Measurements from ENCODE around the gene NAPSA.

DNA sequence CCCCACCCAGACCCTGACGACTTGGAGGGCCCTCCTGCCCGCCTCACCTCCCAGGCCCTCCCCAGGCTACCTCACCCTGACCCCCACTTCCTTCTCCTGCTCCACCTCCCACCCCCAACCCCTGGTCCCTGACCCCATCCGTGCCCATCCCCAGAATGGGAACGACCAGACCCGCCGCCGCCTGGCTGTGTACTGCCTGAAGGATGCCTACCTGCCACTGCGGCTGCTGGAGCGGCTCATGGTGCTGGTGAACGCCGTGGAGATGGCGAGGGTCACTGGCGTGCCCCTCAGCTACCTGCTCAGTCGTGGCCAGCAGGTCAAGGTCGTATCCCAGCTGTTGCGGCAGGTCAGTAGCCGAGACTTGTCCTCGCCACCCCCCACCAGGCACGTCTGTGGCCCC lies 41.4 kb upstream of the NAPSA start:
- TF ChIP-seq CTCF (IDR thresholded peaks at IDR 0.05; ENCODE audit: low read length) (no peak), EZH2phosphoT487 (IDR thresholded peaks at IDR 0.05; ENCODE audit: low read length) (no peak), EZH2 (optimal IDR thresholded peaks at IDR 0.05; ENCODE audit: low read depth, low read length) (no peak)

Measured in MM.1S (cell line).